Measurements from ENCODE around the gene LGI2. TPM values are rescaled to one million over a fixed set of nuclear protein-coding genes. Genes with fewer than 3 reads are reported as not detected.

Gene LGI2
- total and polyA plus RNA-seq, 2 of the 8 experiments (the other 6 are each of a cell fraction or from before 2014, with no cell fraction given): 2.3 to 4.0 TPM

GRCh38 chr4:24991015-24991414, 39.7 kb downstream of the LGI2 start (continued):
- TF ChIP-seq CBX8 (IDR thresholded peaks at IDR 0.05; ENCODE audit: borderline replicate concordance, low read depth, low read length): no peak

All from H1 (cell line).